Stimulated activated CD4-positive, alpha-beta T cell treated with anti-CD3 and anti-CD28 coated beads, TNF-alpha, amount 100 ng/mL, for 24 hours (primary cell): ENCODE results near the gene TPD52L2.

Source experiments
- DNase-seq, 3 experiments: peaks; one replicate each; pipeline ENCODE4 v3.0.0-alpha.2; 2020; ENCODE audit warnings: low read depth in 3 of 3

TPD52L2 gene

GRCh38 chr20:63864978-63865640 lies at the start of gene TPD52L2:
Gene TPD52L2, plus strand, starts transcription at chr20:63865270. Its CDS starts 96 bp downstream, at chr20:63865366.
- DNase-seq, result peak; percentile 96 to 99 (median 97)

- no peak for DNase-seq
These were observed 49.3 kb upstream of the TPD52L2 start for GRCh38 chr20:63815615-63816253.

GRCh38 chr20:63819224-63819921 lies 45.7 kb upstream of the TPD52L2 start:
- DNase-seq, result no peak

GRCh38 chr20:63821811-63822210 lies 43.3 kb upstream of the TPD52L2 start:
- no peak for DNase-seq

- DNase-seq, result no peak
These were observed 42.8 kb upstream of the TPD52L2 start for GRCh38 chr20:63822276-63822696.

- no peak for DNase-seq
These were observed 41.3 kb upstream of the TPD52L2 start for GRCh38 chr20:63823691-63824311.

GRCh38 chr20:63825331-63826118 lies 39.5 kb upstream of the TPD52L2 start:
- no peak for DNase-seq

GRCh38 chr20:63826753-63827152 lies 38.3 kb upstream of the TPD52L2 start:
- DNase-seq, result no peak

- no peak for DNase-seq
These were observed 36.9 kb upstream of the TPD52L2 start for GRCh38 chr20:63828124-63828523.

GRCh38 chr20:63828545-63828944 lies 36.5 kb upstream of the TPD52L2 start:
- DNase-seq, result no peak

- no peak for DNase-seq
These were observed 36.1 kb upstream of the TPD52L2 start for GRCh38 chr20:63828951-63829350.

GRCh38 chr20:63829603-63829944 lies 35.5 kb upstream of the TPD52L2 start:
- DNase-seq, result no peak

- DNase-seq, result no peak
These were observed 34.9 kb upstream of the TPD52L2 start for GRCh38 chr20:63829945-63830835.

- DNase-seq, result peak in 1 of 3 experiments; percentile 28
These were observed 34.1 kb upstream of the TPD52L2 start, which contains the start of gene ZBTB46 for GRCh38 chr20:63830841-63831588. Gene ZBTB46, minus strand, starts transcription at chr20:63831264. Its CDS starts 40,507 bp downstream, at chr20:63790757.

- DNase-seq, result no peak
These were observed 33.5 kb upstream of the TPD52L2 start for GRCh38 chr20:63831646-63831992.

GRCh38 chr20:63831993-63832686 lies 32.9 kb upstream of the TPD52L2 start:
- DNase-seq, result no peak

- DNase-seq, result no peak
These were observed 31.1 kb upstream of the TPD52L2 start for GRCh38 chr20:63833776-63834490.

- DNase-seq, result no peak
These were observed 30.6 kb upstream of the TPD52L2 start for GRCh38 chr20:63834491-63834880.
